ENCODE results near the gene KLHL42.
"Not testable (repeated sequence)": the region's sequence is repeated elsewhere in the genome, so short reads cannot be mapped to it uniquely, and the experiment has no call there.

KLHL42 gene, protein sequence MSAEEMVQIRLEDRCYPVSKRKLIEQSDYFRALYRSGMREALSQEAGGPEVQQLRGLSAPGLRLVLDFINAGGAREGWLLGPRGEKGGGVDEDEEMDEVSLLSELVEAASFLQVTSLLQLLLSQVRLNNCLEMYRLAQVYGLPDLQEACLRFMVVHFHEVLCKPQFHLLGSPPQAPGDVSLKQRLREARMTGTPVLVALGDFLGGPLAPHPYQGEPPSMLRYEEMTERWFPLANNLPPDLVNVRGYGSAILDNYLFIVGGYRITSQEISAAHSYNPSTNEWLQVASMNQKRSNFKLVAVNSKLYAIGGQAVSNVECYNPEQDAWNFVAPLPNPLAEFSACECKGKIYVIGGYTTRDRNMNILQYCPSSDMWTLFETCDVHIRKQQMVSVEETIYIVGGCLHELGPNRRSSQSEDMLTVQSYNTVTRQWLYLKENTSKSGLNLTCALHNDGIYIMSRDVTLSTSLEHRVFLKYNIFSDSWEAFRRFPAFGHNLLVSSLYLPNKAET

DNA sequence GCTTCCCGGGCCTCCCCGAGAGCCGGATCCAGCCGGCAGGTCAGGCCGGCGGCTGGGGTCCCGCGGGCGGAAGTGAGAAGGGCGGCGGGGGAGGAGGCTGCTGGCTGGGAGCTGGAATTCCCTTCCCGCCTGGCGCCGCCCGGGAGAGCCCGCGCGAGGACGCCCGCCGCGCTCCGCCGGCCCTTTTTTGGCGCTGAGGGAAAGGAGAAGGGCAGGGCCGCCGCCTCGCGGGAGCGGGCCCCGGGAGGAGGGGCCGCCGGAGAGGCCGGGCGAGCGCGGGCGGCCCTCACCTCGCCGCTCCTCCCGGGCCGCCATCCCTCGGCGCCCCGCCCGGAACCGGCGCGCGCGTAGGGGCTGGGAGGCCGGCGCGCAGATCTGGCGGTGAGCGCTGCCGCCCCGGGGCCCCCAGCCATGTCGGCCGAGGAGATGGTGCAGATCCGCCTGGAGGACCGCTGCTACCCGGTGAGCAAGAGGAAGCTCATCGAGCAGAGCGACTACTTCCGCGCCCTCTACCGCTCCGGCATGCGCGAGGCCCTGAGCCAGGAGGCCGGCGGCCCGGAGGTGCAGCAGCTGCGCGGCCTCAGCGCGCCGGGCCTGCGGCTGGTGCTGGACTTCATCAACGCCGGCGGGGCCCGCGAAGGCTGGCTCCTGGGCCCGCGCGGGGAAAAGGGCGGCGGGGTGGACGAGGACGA is at the start of gene KLHL42, which contains the start of gene MANSC4:
TSS of gene KLHL42 (plus strand) at position 314 of the 692 bp plus-strand sequence. CDS start at position 412, 98 bp downstream.
TSS of gene MANSC4 (minus strand) at position 317 of the 692 bp plus-strand sequence. CDS start 8,960 bp downstream, outside the sequence.
- peak; percentile 72 for DNase-seq

GRCh38 chr12:27732281-27732680 is 47.8 kb upstream of the KLHL42 start:
- DNase-seq = no peak

GRCh38 chr12:27733052-27733656 is 46.9 kb upstream of the KLHL42 start:
- DNase-seq = peak; percentile 11

DNA sequence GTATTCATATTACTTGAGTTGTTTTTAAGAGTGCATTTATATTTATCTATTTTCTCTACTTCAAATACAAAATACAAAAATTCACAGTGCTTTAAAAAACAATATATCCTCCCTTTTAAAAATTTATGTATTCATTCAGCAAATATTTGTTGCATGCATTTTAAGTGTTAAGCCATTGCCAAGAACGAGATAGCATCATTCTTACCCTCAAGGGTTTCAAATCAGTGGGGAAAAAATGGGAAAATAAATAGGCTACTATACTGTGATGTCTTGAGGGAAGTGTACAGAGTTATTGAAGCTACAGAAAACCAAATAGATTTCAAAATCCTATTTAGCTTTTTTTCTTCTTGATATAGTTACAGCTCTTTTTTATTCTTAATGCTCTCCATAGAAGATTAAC is 46.2 kb upstream of the KLHL42 start:
- no peak for DNase-seq

- DNase-seq = not testable (repeated sequence)
Observed at GRCh38 chr12:27734321-27734720, 45.7 kb upstream of the KLHL42 start.

GRCh38 chr12:27743601-27744000 is 36.4 kb upstream of the KLHL42 start:
- DNase-seq = no peak

GRCh38 chr12:27745734-27746133 is 34.3 kb upstream of the KLHL42 start:
- not testable (repeated sequence) for DNase-seq

GRCh38 chr12:27747111-27747820 is 32.8 kb upstream of the KLHL42 start:
- no peak for DNase-seq

GRCh38 chr12:27751386-27752047 is 28.5 kb upstream of the KLHL42 start:
- peak; percentile 16 for DNase-seq

DNA sequence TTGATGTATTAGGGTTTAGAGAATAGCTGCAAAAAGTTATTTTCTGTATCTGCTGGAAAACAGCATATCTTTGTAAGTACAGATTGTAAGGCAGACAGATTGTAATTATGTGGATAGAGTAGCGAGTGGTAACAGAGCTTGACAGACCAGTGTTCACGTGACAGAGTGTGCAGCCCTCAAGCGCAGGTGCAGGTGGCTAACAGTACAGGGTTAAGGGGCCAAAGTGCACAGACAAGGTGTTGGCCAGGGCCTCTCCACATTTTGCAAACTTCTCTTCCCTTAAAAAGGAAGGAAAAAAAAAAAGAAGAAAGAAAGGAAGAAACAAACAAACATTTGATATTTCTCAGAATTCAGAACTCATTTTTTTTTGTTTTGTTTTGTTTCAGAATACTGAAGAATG is 25.2 kb upstream of the KLHL42 start:
- no peak for DNase-seq

DNA sequence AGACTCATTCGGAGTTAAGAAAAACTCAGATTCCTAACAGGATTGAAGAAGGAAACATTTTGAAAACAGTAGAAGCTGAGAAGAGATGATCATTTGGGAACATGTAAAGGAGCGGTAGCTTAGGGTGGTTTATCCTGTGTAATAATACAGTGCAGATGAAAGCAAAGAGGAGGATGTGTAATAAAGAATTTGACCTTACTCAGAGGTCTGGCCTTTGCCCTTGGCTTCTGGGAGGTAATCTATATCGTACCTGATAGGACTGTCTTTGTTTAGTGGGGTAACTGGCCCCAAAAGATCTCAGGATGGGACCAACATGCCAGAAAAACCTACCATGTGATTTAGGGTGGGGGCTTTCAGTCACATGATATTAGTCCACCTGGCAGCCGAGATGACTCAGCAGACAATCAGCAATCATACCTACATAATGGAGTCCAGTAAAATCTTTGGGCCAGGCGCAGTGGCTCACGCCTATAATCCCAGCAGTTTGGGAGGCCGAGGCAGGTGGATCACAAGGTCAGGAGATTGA is 23.3 kb upstream of the KLHL42 start:
- DNase-seq = no peak

GRCh38 chr12:27762757-27763156 is 17.3 kb upstream of the KLHL42 start:
- DNase-seq = no peak

GRCh38 chr12:27766587-27766986 is 13.4 kb upstream of the KLHL42 start:
- DNase-seq = no peak

- no peak for DNase-seq
Observed at GRCh38 chr12:27769142-27769673, 10.8 kb upstream of the KLHL42 start.

DNA sequence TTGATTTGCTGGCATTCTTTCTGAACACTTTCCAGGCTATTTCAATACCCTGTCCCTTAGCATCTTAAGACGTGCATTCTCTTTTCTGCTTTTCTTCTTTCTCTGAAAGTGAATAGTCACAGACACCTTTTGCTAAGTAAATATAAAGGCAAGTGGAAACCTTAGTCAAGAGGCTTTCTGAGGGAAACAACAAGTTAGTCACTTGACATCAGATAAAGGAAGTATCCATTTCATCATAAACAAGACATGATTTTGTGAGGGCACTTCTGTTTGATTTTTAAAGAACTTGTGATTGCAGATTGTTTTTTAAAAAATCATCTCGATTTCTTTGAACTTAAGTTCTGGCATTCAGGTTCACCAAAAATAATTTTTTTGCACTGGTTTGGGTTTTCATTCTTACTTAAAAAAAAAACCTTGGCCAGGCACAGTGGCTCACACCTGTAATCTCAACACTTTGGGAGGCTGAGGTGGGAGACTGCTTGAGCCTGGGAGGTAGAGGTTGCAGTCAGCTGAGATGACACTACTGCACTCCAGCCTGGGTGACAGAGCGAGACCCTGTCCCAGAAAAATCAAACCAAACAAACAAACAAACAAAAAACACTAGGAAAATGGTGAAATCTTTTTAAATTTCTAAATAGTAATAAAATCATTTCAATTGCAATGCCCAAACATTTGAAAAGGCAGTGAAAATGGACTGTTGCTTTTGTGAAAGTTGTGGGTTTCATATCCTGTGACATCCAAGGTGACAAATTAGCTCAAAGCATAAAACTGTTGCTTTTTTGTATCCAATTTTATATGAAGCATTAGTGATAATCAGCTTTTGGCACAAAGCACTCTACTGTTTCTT is 8.3 kb upstream of the KLHL42 start:
- DNase-seq = no peak

DNA sequence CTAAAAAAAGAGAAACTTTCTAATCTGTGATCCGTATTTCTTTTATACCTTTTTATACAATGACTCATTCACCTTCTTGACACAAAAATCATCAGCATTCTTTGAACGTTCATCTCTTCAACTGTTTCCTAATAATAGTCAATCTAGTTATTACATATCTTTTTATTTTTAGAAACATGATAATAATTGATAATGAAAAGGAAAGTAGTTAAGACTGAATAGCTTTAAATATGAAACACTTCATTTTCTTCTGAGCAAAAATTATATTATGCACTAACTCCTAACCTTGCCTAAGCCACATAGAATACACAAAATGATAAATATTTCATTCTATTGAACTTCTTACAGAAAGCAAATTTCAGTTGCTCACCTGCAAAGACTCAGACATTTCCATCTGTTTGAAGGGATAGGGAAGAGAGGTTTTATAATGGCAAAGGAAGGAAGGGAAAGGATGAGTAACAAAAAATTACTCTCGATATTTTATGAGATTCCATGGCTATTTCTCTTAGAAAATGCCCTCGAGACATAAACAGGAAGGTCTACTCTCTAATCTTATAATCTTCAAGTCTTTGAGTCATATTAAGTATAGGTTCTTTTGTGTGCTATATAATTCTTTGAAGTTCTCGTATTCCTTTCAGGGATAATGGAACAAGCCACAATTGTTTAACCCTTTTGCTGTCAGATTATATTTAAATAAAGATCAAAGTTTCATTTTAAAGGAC is 7.5 kb upstream of the KLHL42 start:
- DNase-seq = no peak

GRCh38 chr12:27777141-27777540 is 2.9 kb upstream of the KLHL42 start:
- DNase-seq = no peak

DNA sequence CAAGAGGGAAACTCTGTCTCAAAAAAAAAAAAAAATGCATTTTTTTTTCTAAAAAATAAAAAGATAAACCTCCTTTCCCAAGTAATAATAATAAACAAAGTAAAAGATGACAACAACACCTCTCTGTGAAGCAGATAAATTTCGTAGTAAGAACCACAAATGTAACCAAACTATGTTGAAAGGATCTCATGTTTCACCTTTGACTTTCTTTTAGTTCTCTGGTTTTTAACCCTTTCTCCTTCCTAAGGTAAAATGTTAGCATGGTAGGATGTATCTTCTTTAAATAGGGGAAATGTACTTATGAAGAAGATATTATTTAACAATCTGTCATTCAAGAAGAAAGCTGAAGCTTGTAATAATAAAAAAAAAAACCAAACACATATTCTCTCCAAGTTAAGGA is 1.8 kb upstream of the KLHL42 start:
- DNase-seq = no peak

DNA sequence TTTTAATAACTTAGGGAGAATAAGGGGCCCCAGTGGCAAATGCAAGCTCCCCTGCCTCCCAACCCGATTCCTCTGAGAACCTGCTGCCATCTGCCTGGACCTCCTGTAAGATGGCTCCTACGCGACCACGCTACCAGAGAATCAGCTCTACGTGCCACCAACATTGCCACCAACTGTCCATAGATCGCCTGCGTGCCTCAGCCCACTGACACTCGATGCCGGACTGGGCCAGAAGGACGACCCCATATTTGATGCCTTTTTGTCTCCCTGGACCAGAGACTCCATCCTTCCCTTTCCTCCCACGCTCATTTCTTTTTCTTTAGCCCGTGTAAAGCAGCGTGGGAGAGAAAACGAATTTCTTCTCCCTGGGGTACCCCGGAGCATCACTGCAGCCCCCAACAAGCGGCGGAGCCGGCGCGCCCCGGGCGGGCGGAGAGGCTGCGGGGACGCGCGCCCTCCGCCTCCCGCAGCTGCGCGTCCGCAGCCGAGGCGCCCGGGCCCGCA is 565 bp upstream of the KLHL42 start:
- DNase-seq = peak; percentile 25
